ENCODE data around the gene EPB41L2.

The EPB41L2 gene

DNA sequence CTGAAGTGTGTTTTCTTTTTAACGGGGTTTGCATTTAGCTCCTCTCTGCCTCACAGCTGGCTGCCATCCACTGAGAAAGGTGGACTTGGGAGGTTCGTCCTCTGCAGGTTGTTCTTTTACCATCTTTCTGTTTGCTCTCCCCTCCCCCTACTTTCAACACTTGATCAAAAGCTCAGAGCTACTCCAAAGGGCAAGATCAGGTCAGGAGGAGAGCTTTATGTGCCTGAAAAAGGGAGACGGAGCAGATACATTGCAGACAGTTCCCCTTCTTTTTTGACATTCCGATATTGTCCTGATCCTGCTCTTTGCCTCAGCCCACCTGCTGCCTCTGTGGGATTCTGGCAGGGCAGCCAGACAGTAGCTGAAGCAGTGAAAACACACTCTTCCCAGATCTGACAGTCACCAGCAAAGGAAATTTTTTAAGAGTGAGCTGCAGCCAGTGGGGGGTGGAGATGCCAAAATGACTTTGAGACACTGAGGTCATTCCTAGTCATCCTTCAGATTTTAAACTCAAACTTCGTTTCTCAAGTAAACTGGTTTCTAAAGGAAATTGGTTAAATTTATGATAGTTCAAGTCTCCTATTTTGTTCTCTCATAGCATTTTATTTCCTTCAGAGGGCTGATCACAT, 209.4 kb downstream of the EPB41L2 start:
- DNase-seq: no peak

DNA sequence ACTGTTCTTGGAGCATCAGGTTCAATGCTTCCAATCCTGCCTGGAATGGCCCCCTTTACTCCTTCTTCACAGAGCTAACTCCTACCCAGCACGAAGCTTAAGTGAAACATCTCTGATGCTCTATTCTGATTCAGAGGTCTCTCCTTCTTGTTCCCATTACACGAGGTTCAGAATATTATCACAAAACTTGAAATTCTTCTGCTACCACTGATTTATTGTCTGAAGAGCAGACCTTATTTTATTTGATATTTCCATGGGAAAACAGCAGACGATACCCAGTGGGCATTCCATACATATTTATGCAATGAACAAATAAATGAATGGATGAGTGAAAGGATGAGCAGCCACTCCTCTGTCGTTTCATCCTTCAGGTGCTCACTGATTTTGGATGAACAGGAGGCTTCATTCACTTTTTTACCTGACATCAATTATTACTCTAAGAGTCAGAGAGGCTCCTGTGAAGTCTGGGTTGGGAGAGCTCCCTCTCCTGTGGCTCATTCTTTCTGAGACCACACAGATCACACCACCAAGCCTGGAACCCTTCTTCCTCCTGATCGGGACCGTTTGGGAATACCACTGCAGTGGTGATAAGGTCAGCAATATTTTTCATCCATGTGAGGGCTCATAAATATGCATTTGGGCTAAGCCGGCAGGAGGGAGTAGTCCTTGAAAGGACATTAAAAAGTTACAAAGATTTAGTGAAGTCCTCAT, 210.0 kb downstream of the EPB41L2 start:
- DNase-seq: no peak

DNA sequence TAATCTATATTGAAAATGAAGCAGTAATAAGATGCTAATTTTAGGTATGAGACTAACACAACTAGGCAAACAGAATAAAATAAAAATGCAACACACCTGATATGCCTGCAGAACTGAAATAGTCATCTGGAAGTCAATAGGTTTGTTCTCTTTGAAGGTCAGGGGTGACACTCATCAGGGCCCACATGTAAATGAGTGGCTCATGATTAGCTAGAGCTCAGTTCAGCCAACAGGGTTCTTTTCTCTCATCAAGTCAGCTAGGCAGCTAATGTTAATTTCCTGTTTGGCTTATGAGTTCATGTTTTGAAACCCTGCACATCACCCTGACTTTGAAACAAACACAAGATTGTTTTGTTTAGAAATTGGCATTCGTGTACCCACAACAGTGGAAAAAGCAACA, 212.0 kb downstream of the EPB41L2 start:
- no peak for DNase-seq

GRCh38 chr6:130849594-130849993, 213.5 kb downstream of the EPB41L2 start:
- DNase-seq: no peak

GRCh38 chr6:130848945-130849344, 214.1 kb downstream of the EPB41L2 start:
- DNase-seq: no peak

- DNase-seq: no peak
Measured at GRCh38 chr6:130847001-130847910, 215.8 kb downstream of the EPB41L2 start.

GRCh38 chr6:130846501-130846900, 216.5 kb downstream of the EPB41L2 start:
- DNase-seq: no peak

GRCh38 chr6:130843575-130844320, 219.3 kb downstream of the EPB41L2 start:
- DNase-seq: peak; percentile 13

GRCh38 chr6:130841128-130841728, 221.8 kb downstream of the EPB41L2 start:
- no peak for DNase-seq

- DNase-seq: no peak
Measured at GRCh38 chr6:130840050-130840449, 223.0 kb downstream of the EPB41L2 start.

GRCh38 chr6:130839379-130839778, 223.7 kb downstream of the EPB41L2 start:
- no peak for DNase-seq

- DNase-seq: no peak
Measured at GRCh38 chr6:130838951-130839350, 224.1 kb downstream of the EPB41L2 start.

GRCh38 chr6:130838250-130838860, 224.7 kb downstream of the EPB41L2 start:
- DNase-seq: no peak

GRCh38 chr6:130837067-130837466, 226.0 kb downstream of the EPB41L2 start:
- DNase-seq: no peak

DNA sequence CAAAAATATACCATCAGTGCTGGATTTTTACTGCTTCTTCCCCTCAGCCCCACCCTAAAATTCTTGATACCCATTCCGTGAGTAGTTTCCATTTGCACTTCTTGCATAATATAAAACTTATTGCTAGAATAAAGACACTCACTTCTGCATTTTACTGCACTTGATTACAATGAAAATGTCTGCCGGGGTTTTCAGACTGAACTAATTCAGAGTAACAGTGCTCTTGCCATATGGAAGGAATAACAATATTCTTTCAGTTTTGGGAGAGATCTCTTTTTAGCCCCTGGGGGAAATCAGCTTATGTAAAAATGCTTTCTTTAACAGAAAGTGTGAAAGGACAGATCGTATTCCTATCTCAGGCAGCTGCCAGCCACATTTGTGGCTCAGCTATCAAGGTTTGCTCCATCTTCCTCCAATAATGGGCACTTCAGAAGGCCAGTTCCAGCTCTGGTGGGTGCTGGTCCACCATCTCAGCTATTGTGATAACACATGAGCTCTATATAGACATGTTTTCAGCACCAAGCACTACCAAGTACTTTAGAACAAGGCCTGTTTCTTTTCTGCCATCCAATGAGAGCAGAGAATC, 226.9 kb downstream of the EPB41L2 start:
- DNase-seq: no peak

GRCh38 chr6:130834482-130835251, 228.4 kb downstream of the EPB41L2 start:
- no peak for DNase-seq

GRCh38 chr6:130833569-130833968, 229.5 kb downstream of the EPB41L2 start:
- no peak for DNase-seq

GRCh38 chr6:130831607-130832006, 231.4 kb downstream of the EPB41L2 start:
- DNase-seq: no peak

DNA sequence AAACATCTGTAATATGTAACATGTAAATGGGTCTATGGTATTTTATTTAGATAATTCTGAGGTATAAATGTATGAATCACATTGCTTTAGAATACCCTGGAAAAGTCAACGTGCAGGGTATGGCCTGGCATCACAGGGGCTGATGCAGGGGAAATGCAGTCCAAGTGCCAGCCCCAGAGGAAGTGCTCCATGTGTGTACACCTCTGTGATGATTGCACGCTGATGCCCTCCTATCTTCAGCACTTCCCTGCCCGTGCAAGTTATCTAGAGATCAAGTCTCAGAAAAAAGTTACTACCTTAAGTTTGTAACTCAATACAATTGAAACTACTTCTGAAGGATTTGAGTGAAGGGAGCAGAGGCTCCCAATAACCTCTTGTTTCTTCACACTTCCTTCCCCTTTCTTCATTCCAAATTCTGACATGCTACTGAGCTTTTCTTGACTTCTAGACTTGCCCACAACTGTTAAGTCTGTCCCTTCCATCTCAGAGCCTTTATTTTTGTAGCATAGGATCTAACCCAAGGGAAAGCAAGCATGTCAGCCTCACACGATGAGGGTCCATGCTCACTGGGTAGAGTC, 233.6 kb downstream of the EPB41L2 start:
- DNase-seq: no peak
